HCT116 (cell line): Measurements from ENCODE around the gene ARID3A. TPM values are rescaled to one million over a fixed set of nuclear protein-coding genes. Genes with fewer than 3 reads are reported as not detected.

Experiments used
- ATAC-seq: fragments of 200-7000 bp; cut with Tn5 transposase; 2 replicates; pipeline ENCODE4 v1.9.1; 2020; ENCODE audit warnings: mild to moderate bottlenecking, moderate library complexity
- BruUV-seq: library from RNA; stranded (reverse); fragments of 400-500 nt; replicated peaks from 2 replicates; lab custom pipeline; 2021; lab: Mats Ljungman, UMichigan
- CTCF ChIA-PET: fragments of 300-600 bp; sonication (Branson Sonifier 250); formaldehyde crosslinking; loops from one replicate; lab custom pipeline; 2021; ENCODE audit warnings: antibody characterized with exemption; lab: Charles Lee
- POLR2A ChIA-PET: fragments of 300-600, 350-600 bp; sonication (Branson Sonifier 250); formaldehyde crosslinking; loops from one replicate; lab custom pipeline; 2021; ENCODE audit warnings: antibody characterized with exemption; lab: Charles Lee
- RAD21 ChIA-PET, 2 experiments: fragments of 300-600 bp; sonication (Branson Sonifier 250); formaldehyde crosslinking; loops; one replicate each; lab custom pipeline; 2023; ENCODE audit warnings: low total read pairs in 2 of 2; ENCODE audit not compliant: uncharacterized antibody in 2 of 2, unreplicated experiment in 2 of 2, low non-redundant PET in 1 of 2; lab: Charles Lee
- DNase-seq: peaks from one replicate; pipeline ENCODE4 v3.0.0-alpha.2; 2010; ENCODE audit warnings: low read depth, low spot score
- H2AFZ ChIP-seq: fragments of 200-600 bp; shearing (Covaris generic), sonication (generic); 2 replicates; pipeline ENCODE4 v1.6.1; 2017; ENCODE audit warnings: low read depth, mixed run types, mixed read lengths, antibody characterized with exemption, low read length; ENCODE audit not compliant: poor library complexity, severe bottlenecking
- H3K27ac ChIP-seq: 2 replicates; pipeline ENCODE4 v1.5.1; 2012; ENCODE audit warnings: low read depth, low read length
- H3K27me3 ChIP-seq: fragments of 200-600 bp; sonication (generic); 2 replicates; pipeline ENCODE4 v1.6.1; 2016; ENCODE audit warnings: mixed run types, low read length, mixed read lengths; ENCODE audit not compliant: insufficient read depth
- H3K36me3 ChIP-seq, 2 experiments: fragments of 200-500 bp in 1 of 2; fragments of 200-600 bp in 1 of 2; sonication (Bioruptor generic) in 1 of 2; sonication (generic) in 1 of 2; 2 replicates each; pipeline versions ENCODE4 v1.5.1 to v1.6.1; 2014 to 2016; ENCODE audit warnings: low read length in 2 of 2, inconsistent platforms in 1 of 2, mixed read lengths in 1 of 2, mixed run types in 1 of 2; ENCODE audit not compliant: insufficient read depth in 2 of 2, control insufficient read depth in 1 of 2
- H3K4me1 ChIP-seq, 2 experiments: fragments of 200-600 bp in 1 of 2; sonication (generic) in 1 of 2; 2 replicates each; pipeline versions ENCODE4 v1.5.1 to v1.6.1; 2012 to 2017; ENCODE audit warnings: low read length in 2 of 2, inconsistent platforms in 1 of 2, mild to moderate bottlenecking in 1 of 2, mixed read lengths in 1 of 2, mixed run types in 1 of 2, moderate library complexity in 1 of 2; ENCODE audit not compliant: insufficient read depth in 2 of 2, control insufficient read depth in 1 of 2
- H3K4me2 ChIP-seq: fragments of 200-600 bp; sonication (generic); 2 replicates; pipeline ENCODE4 v1.6.1; 2017; ENCODE audit warnings: mixed run types, low read length, mixed read lengths
- H3K4me3 ChIP-seq, 2 experiments: fragments of 200-600 bp in 1 of 2; sonication (generic) in 1 of 2; replicated peaks in 1 of 2; 2 replicates each; pipeline ENCODE4 v1.5.1; 2011 to 2016; ENCODE audit warnings: low read length in 2 of 2, control low read depth in 1 of 2, low read depth in 1 of 2, mild to moderate bottlenecking in 1 of 2, mixed read lengths in 1 of 2, mixed run types in 1 of 2
- H3K79me2 ChIP-seq: fragments of 200-600 bp; sonication (generic); 2 replicates; pipeline ENCODE4 v1.6.1; 2017; ENCODE audit warnings: mild to moderate bottlenecking, mixed run types, low read length, moderate library complexity, mixed read lengths; ENCODE audit not compliant: insufficient read depth
- H3K9ac ChIP-seq: fragments of 200-600 bp; sonication (generic); 2 replicates; pipeline ENCODE4 v1.6.1; 2016; ENCODE audit warnings: low read length, mixed read lengths
- H3K9me2 ChIP-seq: fragments of 200-600 bp; sonication (generic), shearing (Covaris generic); 2 replicates; pipeline ENCODE4 v1.6.1; 2017; ENCODE audit warnings: mixed run types, mild to moderate bottlenecking, moderate library complexity; ENCODE audit not compliant: insufficient read depth
- H3K9me3 ChIP-seq, 2 experiments: fragments of 200-500 bp in 1 of 2; fragments of 200-600 bp in 1 of 2; sonication (Bioruptor generic) in 1 of 2; sonication (generic) in 1 of 2; 2 replicates each; pipeline ENCODE4 v1.6.1; 2014 to 2017; ENCODE audit warnings: low read length in 2 of 2, mixed read lengths in 2 of 2, inconsistent platforms in 1 of 2, low read depth in 1 of 2, mild to moderate bottlenecking in 1 of 2, mixed run types in 1 of 2, moderate library complexity in 1 of 2; ENCODE audit not compliant: control insufficient read depth in 1 of 2, insufficient read depth in 1 of 2
- H4K20me1 ChIP-seq: fragments of 200-600 bp; sonication (generic), shearing (Covaris generic); 2 replicates; pipeline ENCODE4 v1.6.1; 2017; ENCODE audit warnings: mixed run types, mild to moderate bottlenecking, moderate library complexity; ENCODE audit not compliant: insufficient read depth
- CBX3 ChIP-seq: IDR thresholded peaks from 2 replicates; pipeline ENCODE4 v1.6.1; 2012; ENCODE audit warnings: low read depth
- CEBPB ChIP-seq: IDR thresholded peaks from 2 replicates; pipeline ENCODE4 v1.6.1; 2012; ENCODE audit warnings: low read depth
- EZH2 ChIP-seq: fragments of 200-600 bp; sonication (generic); IDR thresholded peaks from 2 replicates; pipeline ENCODE4 v1.6.1; 2017; ENCODE audit warnings: antibody characterized with exemption, mixed run types
- EZH2phosphoT487 ChIP-seq: fragments of 200-600 bp; IDR thresholded peaks from 2 replicates; pipeline ENCODE4 v1.6.1; 2018; ENCODE audit warnings: antibody characterized with exemption, borderline replicate concordance
- FOSL1 ChIP-seq: IDR thresholded peaks from 2 replicates; pipeline ENCODE4 v1.6.1; 2012; ENCODE audit warnings: low read depth
- MAX ChIP-seq: IDR thresholded peaks from 2 replicates; pipeline ENCODE4 v1.6.1; 2012
- RAD21 ChIP-seq: IDR thresholded peaks from 2 replicates; pipeline ENCODE4 v1.6.1; 2012; ENCODE audit warnings: low read depth, mild to moderate bottlenecking
- SIN3A ChIP-seq: IDR thresholded peaks from 2 replicates; pipeline ENCODE4 v1.6.1; 2012; ENCODE audit warnings: low read depth
- SP1 ChIP-seq: IDR thresholded peaks from 2 replicates; pipeline ENCODE4 v1.6.1; 2012; ENCODE audit warnings: low read depth
- SRF ChIP-seq: IDR thresholded peaks from 2 replicates; pipeline ENCODE4 v1.6.1; 2012; ENCODE audit warnings: low read depth
- TCF7L2 ChIP-seq: IDR thresholded peaks from 2 replicates; pipeline ENCODE4 v1.7.0; 2011; ENCODE audit warnings: borderline replicate concordance, inconsistent platforms; ENCODE audit not compliant: insufficient read depth, insufficient read length; ENCODE audit errors: extremely low read depth
- ZBTB33 ChIP-seq: IDR thresholded peaks from 2 replicates; pipeline ENCODE4 v1.6.1; 2011; ENCODE audit warnings: mild to moderate bottlenecking, low read length, moderate library complexity; ENCODE audit not compliant: insufficient replicate concordance; ENCODE audit errors: extremely low read depth
- ZNF274 ChIP-seq: fragments of 200-500 bp; sonication (Bioruptor generic); IDR thresholded peaks from 2 replicates; pipeline ENCODE4 v1.6.1; 2014; ENCODE audit warnings: mild to moderate bottlenecking, low read depth, low read length, inconsistent platforms
- intact Hi-C: fragments of 100-400 bp; cut with micrococcal nuclease; formaldehyde crosslinking; loops from 2 replicates; pipeline ENCODE4 v1.10.0; 2022
- total RNA-seq: library from RNA; stranded (reverse); gene quantifications from one replicate; pipeline ENCODE4 v1.2.1, GENCODE V29; 2021; ENCODE audit not compliant: unreplicated experiment

The ARID3A gene
- total RNA-seq, 1 experiment from 2014 or later: 21.8 TPM

- peaks cover 12% of the 10 kb centered on the region; the same call in 1 of the 2 replicates for H3K79me2 ChIP-seq
- RAD21 ChIA-PET: no interaction called here
- TF ChIP-seq SP1 (no peak), FOSL1 (no peak), EZH2phosphoT487 (no peak), MAX (no peak), SIN3A (no peak), EZH2 (no peak), SRF (no peak), CEBPB (no peak), ZNF274 (no peak), TCF7L2 (no peak), CBX3 (no peak), ZBTB33 (no peak), RAD21 (no peak)
- H4K20me1 ChIP-seq: no peaks in the 10 kb centered on the region
- DNase-seq (no peak), ATAC-seq (no peak)
- no peak overlapping the region for H3K4me2 ChIP-seq
- H3K4me1 ChIP-seq: peaks cover 20 to 26% of the 10 kb centered on the region in 2 experiments
- peaks cover 9 to 21% of the 10 kb centered on the region in 2 experiments; a peak in 3 of 4 replicates for H3K36me3 ChIP-seq
- H3K27me3 ChIP-seq: no peaks in the 10 kb centered on the region
- POLR2A ChIA-PET: no interaction called here
- H3K9me2 ChIP-seq: no peaks in the 10 kb centered on the region
- BruUV-seq: no TSS peak
- CTCF ChIA-PET: no interaction called here
- H3K9ac ChIP-seq: no peak overlapping the region
- no peak overlapping the region for H3K27ac ChIP-seq
- no peak overlapping the region for H2AFZ ChIP-seq
- intact Hi-C loops: no loop called here
- no peaks in the 10 kb centered on the region for H3K9me3 ChIP-seq
- H3K4me3 ChIP-seq: no peak overlapping the region
These were observed 38.2 kb upstream of the ARID3A start for GRCh38 chr19:887599-887998.
